ENCODE measurements around the gene DGKH. TPM values are rescaled to one million over a fixed set of nuclear protein-coding genes. Genes with fewer than 3 reads are reported as not detected.

Gene DGKH
- total and polyA plus RNA-seq, 2 experiments from 2014 or later: 2.0 to 11.2 TPM

- H3K4me1 ChIP-seq (ENCODE audit: low read depth): no peaks in the 10 kb centered on the region
- no peak overlapping the region for H3K4me3 ChIP-seq
- no peaks in the 10 kb centered on the region for H3K9me3 ChIP-seq (ENCODE audit: low read depth)
- no peaks in the 10 kb centered on the region for H3K36me3 ChIP-seq
- TF ChIP-seq CTCF (IDR thresholded peaks at IDR 0.05; ENCODE audit: low read depth, low read length): no peak
- no peaks in the 10 kb centered on the region for H3K27me3 ChIP-seq
- DNase-seq (ENCODE audit: low read depth in 1 of 2, low spot score in 1 of 2): peak in 1 of 2 donors; percentile 32
- H3K27ac ChIP-seq: no peak overlapping the region
Measured at GRCh38 chr13:42255886-42256285, 207.4 kb downstream of the DGKH start.

- no peak for DNase-seq (ENCODE audit: low read depth in 1 of 2, low spot score in 1 of 2)
- Histone ChIP-seq H3K4me1 (ENCODE audit: low read depth) (no peaks in the 10 kb centered on the region), H3K27me3 (no peaks in the 10 kb centered on the region), H3K27ac (no peak overlapping the region), H3K4me3 (no peak overlapping the region), H3K36me3 (no peaks in the 10 kb centered on the region), H3K9me3 (ENCODE audit: low read depth) (no peaks in the 10 kb centered on the region)
- TF ChIP-seq CTCF (IDR thresholded peaks at IDR 0.05; ENCODE audit: low read depth, low read length): no peak
Measured at GRCh38 chr13:42258747-42259146, 210.3 kb downstream of the DGKH start.

- Histone ChIP-seq H3K36me3 (no peaks in the 10 kb centered on the region), H3K4me3 (no peak overlapping the region), H3K27ac (no peak overlapping the region), H3K27me3 (no peaks in the 10 kb centered on the region), H3K4me1 (ENCODE audit: low read depth) (no peaks in the 10 kb centered on the region), H3K9me3 (ENCODE audit: low read depth) (no peaks in the 10 kb centered on the region)
- TF ChIP-seq CTCF (IDR thresholded peaks at IDR 0.05; ENCODE audit: low read depth, low read length): no peak
- DNase-seq (ENCODE audit: low read depth in 1 of 2, low spot score in 1 of 2): no peak
Measured at GRCh38 chr13:42259515-42259914, 211.1 kb downstream of the DGKH start.

- Histone ChIP-seq H3K36me3 (no peaks in the 10 kb centered on the region), H3K27me3 (no peaks in the 10 kb centered on the region), H3K9me3 (ENCODE audit: low read depth) (no peaks in the 10 kb centered on the region), H3K27ac (no peak overlapping the region), H3K4me1 (ENCODE audit: low read depth) (no peaks in the 10 kb centered on the region), H3K4me3 (no peak overlapping the region)
- DNase-seq (ENCODE audit: low read depth in 1 of 2, low spot score in 1 of 2): no peak
- TF ChIP-seq CTCF (IDR thresholded peaks at IDR 0.05; ENCODE audit: low read depth, low read length): no peak
Measured at GRCh38 chr13:42260903-42261654, 212.6 kb downstream of the DGKH start.

- Histone ChIP-seq H3K4me3 (no peak overlapping the region), H3K4me1 (ENCODE audit: low read depth) (no peaks in the 10 kb centered on the region), H3K27ac (no peak overlapping the region), H3K36me3 (no peaks in the 10 kb centered on the region), H3K9me3 (ENCODE audit: low read depth) (no peaks in the 10 kb centered on the region), H3K27me3 (no peaks in the 10 kb centered on the region)
- no peak for TF ChIP-seq CTCF (IDR thresholded peaks at IDR 0.05; ENCODE audit: low read depth, low read length)
- peak; percentile 30 to 81 for DNase-seq (ENCODE audit: low read depth in 1 of 2, low spot score in 1 of 2)
Measured at GRCh38 chr13:42266473-42266872, 218.0 kb downstream of the DGKH start.
